ENCODE measurements around the gene TRMT2B.

DNA sequence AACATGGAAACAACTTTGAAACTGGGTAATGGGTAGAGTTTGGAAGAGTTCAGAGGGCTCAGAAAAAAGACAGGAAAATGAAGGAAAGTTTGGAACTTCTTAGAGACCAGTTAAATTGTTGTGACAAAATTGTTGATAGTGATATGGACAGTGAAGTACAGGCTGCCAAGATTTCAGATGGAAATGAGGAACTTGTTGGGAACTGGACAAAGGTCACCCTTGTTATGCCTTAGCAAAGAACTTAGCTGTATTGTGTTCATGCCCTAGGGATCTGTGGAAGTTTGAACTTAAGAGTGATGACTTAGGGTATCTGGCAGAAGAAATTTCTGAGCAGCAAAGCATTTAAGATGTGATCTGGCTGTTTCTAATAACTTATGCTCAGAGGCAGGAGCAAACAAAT, 87.5 kb downstream of the TRMT2B start:
- TF ChIP-seq, protein P1, sequence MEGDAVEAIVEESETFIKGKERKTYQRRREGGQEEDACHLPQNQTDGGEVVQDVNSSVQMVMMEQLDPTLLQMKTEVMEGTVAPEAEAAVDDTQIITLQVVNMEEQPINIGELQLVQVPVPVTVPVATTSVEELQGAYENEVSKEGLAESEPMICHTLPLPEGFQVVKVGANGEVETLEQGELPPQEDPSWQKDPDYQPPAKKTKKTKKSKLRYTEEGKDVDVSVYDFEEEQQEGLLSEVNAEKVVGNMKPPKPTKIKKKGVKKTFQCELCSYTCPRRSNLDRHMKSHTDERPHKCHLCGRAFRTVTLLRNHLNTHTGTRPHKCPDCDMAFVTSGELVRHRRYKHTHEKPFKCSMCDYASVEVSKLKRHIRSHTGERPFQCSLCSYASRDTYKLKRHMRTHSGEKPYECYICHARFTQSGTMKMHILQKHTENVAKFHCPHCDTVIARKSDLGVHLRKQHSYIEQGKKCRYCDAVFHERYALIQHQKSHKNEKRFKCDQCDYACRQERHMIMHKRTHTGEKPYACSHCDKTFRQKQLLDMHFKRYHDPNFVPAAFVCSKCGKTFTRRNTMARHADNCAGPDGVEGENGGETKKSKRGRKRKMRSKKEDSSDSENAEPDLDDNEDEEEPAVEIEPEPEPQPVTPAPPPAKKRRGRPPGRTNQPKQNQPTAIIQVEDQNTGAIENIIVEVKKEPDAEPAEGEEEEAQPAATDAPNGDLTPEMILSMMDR (IDR thresholded peaks at IDR 0.05), result no peak
- TF ChIP-seq POLR2A (IDR thresholded peaks at IDR 0.05), result no peak

All from testis (tissue), 2 donors.